CD4-positive, alpha-beta T cell treated with Interleukin-12 subunit alpha and Interleukin-12 subunit beta, for 1 hour (primary cell): ENCODE measurements around the gene PDIA6.

Experiments used
- DNase-seq: peaks from one replicate; pipeline ENCODE4 v3.0.0-alpha.2; 2020

PDIA6 gene

GRCh38 chr2:10812362-10813162, at the start of gene PDIA6:
TSS of gene PDIA6 (minus strand) at chr2:10812785. CDS start at chr2:10812696, 89 bp downstream.
- DNase-seq: peak; percentile 96

- no peak for DNase-seq
Measured at GRCh38 chr2:10862330-10862729, 49.7 kb upstream of the PDIA6 start.

GRCh38 chr2:10861765-10862164, 49.2 kb upstream of the PDIA6 start:
- DNase-seq: no peak

GRCh38 chr2:10860814-10861325, 48.3 kb upstream of the PDIA6 start:
- DNase-seq: no peak

GRCh38 chr2:10860081-10860813, 47.7 kb upstream of the PDIA6 start:
- DNase-seq: no peak

- DNase-seq: no peak
Measured at GRCh38 chr2:10859278-10859677, 46.7 kb upstream of the PDIA6 start.

GRCh38 chr2:10848541-10848940, 36.0 kb upstream of the PDIA6 start:
- no peak for DNase-seq

GRCh38 chr2:10847008-10847407, 34.4 kb upstream of the PDIA6 start:
- DNase-seq: no peak

GRCh38 chr2:10846110-10846861, 33.7 kb upstream of the PDIA6 start:
- no peak for DNase-seq

- no peak for DNase-seq
Measured at GRCh38 chr2:10845640-10846039, 33.1 kb upstream of the PDIA6 start.

- DNase-seq: no peak
Measured at GRCh38 chr2:10844097-10844496, 31.5 kb upstream of the PDIA6 start.

- DNase-seq: no peak
Measured at GRCh38 chr2:10842506-10842905, 29.9 kb upstream of the PDIA6 start.

- DNase-seq: no peak
Measured at GRCh38 chr2:10841547-10842219, 29.1 kb upstream of the PDIA6 start.

- no peak for DNase-seq
Measured at GRCh38 chr2:10839813-10840212, 27.2 kb upstream of the PDIA6 start.

GRCh38 chr2:10838734-10839133, 26.1 kb upstream of the PDIA6 start:
- DNase-seq: no peak

- no peak for DNase-seq
Measured at GRCh38 chr2:10837298-10838266, 25.0 kb upstream of the PDIA6 start.

GRCh38 chr2:10835052-10835970, 22.7 kb upstream of the PDIA6 start:
- DNase-seq: peak; percentile 76

GRCh38 chr2:10834068-10834655, 21.6 kb upstream of the PDIA6 start:
- no peak for DNase-seq

- no peak for DNase-seq
Measured at GRCh38 chr2:10833021-10833420, 20.4 kb upstream of the PDIA6 start.
